GM12865 (cell line): ENCODE data around the gene REC8.
A peak's percentile ranks its signal among the peaks of the same experiment; 100 is the strongest.

Experiments
- DNase-seq: peaks from one replicate; pipeline ENCODE4 v3.0.0; 2010; ENCODE audit warnings: low read depth
- H3K4me3 ChIP-seq: 2 replicates; pipeline ENCODE4 v1.5.1; 2011; ENCODE audit warnings: mild to moderate bottlenecking, low read depth, low read length, control low read depth
- CTCF ChIP-seq: IDR thresholded peaks from 2 replicates; pipeline ENCODE4 v1.5.1; 2011; ENCODE audit warnings: low read length, control low read depth, low read depth, inconsistent platforms; ENCODE audit not compliant: insufficient read depth; ENCODE audit errors: missing control alignments

REC8 gene

GRCh38 chr14:24171422-24172260 is at the start of gene REC8:
TSS of gene REC8 (plus strand) at chr14:24172080. CDS start at chr14:24172553, 473 bp downstream.
- TF ChIP-seq CTCF, result no peak
- peak within 1 kb of the TSS; percentile 48 for H3K4me3 ChIP-seq
- peak; percentile 97 for DNase-seq

- H3K4me3 ChIP-seq, result no peak overlapping the region
- TF ChIP-seq CTCF, result no peak
- DNase-seq, result no peak
Observed at GRCh38 chr14:24122416-24122815, 49.5 kb upstream of the REC8 start.

- H3K4me3 ChIP-seq, result no peak overlapping the region
- no peak for DNase-seq
- no peak for TF ChIP-seq CTCF
Observed at GRCh38 chr14:24122898-24123297, 49.0 kb upstream of the REC8 start.

- DNase-seq, result peak; percentile 67
- no peak overlapping the region for H3K4me3 ChIP-seq
- no peak for TF ChIP-seq CTCF
Observed at GRCh38 chr14:24123424-24124417, 48.2 kb upstream of the REC8 start.

GRCh38 chr14:24126939-24127338 is 44.9 kb upstream of the REC8 start:
- TF ChIP-seq CTCF, result no peak
- no peak overlapping the region for H3K4me3 ChIP-seq
- DNase-seq, result no peak

GRCh38 chr14:24127673-24128072 is 44.2 kb upstream of the REC8 start:
- H3K4me3 ChIP-seq, result no peak overlapping the region
- DNase-seq, result peak; percentile 35
- TF ChIP-seq CTCF, result no peak
